Mesenteric fat pad (tissue), 1 donor: ENCODE results near the gene SPEN. TPM values are rescaled to one million over a fixed set of nuclear protein-coding genes. Genes with fewer than 3 reads are reported as not detected.
"Not testable (repeated sequence)": the region's sequence is repeated elsewhere in the genome, so short reads cannot be mapped to it uniquely, and the experiment has no call there.

Source experiments
- DNase-seq: peaks from one replicate; pipeline ENCODE4 v3.0.0-alpha.2; 2020; ENCODE audit warnings: low spot score
- long read RNA-seq: library from polyadenylated mRNA; unstranded; transcript quantifications from one replicate; pipeline ENCODE4 v2.0.0, GENCODE V29; 2020
- total RNA-seq: library from RNA; stranded (reverse); fragmentation: NEBNext Ultra II Directional; extraction: Animal tissue kit (Norgen Biotek cat#: 25700); gene quantifications from one replicate; pipeline ENCODE4 v1.2.1, GENCODE V29; 2021
- donor health status: DM: yes; HTN: yes; CAD: no.

Gene SPEN
- total RNA-seq: 92.0 TPM
- long read RNA-seq, partial matches to known transcripts: 10 of 28 reads
- long read RNA-seq, other reads (novel, unspliced or antisense): 18 of 28 reads

GRCh38 chr1:15847100-15847892 lies at the start of gene SPEN:
Gene SPEN, plus strand, starts transcription at chr1:15847707. Its CDS starts 361 bp downstream, at chr1:15848068.
- DNase-seq: peak; percentile 100

- DNase-seq: no peak
These were observed 48.3 kb upstream of the SPEN start for GRCh38 chr1:15799004-15799867.

GRCh38 chr1:15799928-15800835 lies 47.3 kb upstream of the SPEN start:
- DNase-seq: no peak

DNA sequence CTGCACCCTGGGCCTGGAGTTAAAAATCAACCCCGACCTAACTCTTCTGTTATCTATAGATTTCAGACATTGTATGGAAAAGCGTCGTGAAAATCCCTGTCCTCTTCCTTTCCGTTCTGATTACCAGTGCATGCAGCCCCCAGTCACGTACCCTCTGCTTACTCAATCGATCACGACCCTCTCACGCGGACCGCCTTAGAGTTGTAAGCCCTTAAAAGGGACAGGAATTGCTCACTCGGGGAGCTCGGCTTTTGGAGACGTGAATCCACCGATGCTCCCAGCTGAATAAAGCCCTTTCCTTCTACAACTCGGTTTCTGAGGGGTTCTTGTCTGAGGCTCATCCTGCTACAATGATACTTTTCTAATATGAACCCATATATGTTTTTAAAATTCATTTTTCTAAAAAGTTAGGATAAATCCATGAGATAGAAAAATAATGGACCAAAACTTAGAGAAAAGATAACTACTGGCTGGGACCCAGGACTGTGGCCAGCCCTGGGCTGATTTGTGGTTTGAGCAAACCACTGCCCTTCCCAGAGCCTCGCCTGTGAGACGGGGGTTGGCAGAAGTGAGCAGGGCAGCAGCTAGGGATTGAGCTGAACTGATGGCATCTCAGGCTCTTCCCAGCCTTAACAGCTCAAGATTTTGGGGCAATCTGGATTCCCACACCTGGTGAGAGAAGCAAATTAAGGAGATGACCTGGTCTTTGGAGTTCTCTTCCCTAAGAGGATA lies 45.1 kb upstream of the SPEN start:
- DNase-seq: no peak

DNA sequence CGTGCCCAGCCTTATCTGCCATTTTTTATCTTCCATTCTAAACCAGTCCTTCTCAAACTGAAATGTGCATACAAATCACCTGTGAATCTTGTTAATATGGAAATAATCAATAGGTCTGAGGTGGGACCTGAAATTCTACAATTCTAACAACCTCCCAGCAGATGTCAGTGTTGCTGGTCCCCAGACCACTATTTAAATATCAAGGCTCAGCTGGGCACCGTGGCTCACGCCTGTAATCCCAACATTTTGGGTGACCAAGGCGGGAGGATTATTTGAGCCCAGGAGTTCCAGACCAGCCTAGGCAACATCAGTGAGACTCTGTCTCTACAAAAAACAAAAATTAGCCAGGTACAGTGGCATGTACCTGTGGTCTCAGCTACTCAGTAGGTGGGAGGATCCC lies 44.1 kb upstream of the SPEN start:
- no peak for DNase-seq

DNA sequence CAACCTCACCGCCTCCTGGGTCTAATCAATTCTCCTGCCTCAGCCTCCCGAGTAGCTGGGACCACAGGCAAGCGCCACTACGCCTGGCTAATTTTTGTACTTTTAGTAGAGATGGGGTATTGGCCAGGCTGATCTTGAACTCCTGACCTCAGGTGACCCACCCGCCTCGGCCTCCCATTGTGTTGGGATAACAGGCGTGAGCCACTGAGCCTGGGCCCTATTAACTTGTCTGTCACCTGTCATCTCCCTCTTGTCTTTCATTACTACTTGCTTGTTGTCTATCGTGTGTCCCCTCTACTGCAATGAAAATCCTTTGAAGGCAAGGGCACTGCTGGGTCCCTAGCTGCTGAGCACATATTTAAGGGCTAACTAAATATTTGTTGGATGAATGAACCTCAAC lies 43.4 kb upstream of the SPEN start:
- DNase-seq: no peak

DNA sequence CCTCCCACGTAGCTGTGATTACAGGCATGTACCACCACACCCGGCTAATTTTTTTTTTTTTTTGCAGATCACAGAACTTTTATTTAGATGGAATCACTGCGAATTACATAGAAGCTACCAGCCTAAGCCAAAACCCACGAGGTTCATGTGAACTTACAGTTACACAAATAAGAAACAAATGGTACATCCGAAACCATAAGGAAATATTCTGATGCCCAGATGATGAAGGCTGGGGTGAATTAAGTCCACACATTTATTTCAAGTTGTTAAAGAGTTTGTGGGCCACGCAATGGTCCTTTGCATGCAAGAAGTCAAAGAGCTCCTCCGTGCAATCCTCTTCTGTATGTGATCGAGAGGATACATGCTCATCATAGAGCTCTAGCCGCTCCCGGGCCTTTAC lies 40.4 kb upstream of the SPEN start:
- no peak for DNase-seq

DNA sequence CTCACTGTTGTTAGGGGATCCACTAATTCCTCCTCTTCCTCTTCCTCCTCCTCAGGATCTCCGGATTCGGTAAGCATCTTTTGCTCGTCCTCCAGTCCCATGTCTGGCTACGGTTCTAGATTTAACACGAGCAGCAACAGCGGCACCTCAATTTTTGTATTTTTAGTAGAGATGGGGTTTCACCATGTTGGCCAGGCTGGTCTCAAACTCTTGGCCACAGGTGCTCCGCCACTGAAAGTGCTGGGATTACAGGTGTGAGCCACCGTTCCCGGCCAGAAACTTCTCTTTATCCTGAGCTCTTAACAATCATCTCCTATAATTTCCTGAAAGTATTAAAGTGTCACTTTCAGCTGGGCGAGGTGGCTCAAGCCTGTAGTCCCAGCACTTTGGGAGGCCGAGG lies 40.0 kb upstream of the SPEN start, which contains the start of gene UQCRHL:
UQCRHL (minus strand) TSS at position 101 of the 400 bp plus-strand sequence; CDS start at position 101, 0 bp downstream.
- not testable (repeated sequence) for DNase-seq

DNA sequence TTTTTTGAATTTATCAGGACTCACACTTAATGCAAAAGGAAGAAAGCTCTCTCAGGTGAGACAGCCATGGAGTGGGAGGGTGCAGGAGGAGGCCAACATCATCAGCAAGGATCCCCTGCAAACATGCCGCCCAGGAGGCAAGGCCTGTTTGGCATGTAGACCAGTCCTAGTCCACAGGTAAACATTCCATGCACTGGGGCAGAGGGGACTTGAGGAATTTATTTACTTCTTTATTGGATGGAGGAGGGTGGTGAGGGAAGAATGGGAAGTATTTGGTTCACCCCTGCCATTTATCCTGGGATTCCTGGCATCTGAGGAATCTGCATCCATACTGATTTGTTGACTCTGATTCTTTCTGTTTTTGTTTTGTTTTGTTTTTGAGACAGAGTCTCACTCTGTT lies 38.6 kb upstream of the SPEN start:
- DNase-seq: no peak

- no peak for DNase-seq
These were observed 37.4 kb upstream of the SPEN start for GRCh38 chr1:15810073-15810472.

- no peak for DNase-seq
These were observed 30.8 kb upstream of the SPEN start for GRCh38 chr1:15816674-15817073.

DNA sequence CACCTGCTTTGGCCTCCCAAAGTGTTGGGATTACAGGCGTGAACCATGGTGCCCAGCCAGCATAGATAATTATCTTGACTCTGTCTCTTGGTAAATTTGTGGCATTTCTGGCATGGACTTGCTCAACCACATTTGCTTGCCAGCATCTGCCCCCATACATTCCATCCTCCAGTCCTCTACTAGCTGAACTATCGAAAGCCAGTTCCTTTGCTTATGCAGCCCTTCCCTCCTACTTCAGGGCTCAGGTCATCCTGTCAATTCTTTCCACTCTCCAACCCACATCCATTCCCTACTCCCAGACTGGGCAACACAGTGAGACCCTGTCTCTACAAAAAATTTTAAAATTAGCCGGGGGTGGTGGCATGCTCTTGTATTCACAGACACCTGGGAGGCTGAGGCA lies 27.0 kb upstream of the SPEN start:
- DNase-seq: peak; percentile 24

DNA sequence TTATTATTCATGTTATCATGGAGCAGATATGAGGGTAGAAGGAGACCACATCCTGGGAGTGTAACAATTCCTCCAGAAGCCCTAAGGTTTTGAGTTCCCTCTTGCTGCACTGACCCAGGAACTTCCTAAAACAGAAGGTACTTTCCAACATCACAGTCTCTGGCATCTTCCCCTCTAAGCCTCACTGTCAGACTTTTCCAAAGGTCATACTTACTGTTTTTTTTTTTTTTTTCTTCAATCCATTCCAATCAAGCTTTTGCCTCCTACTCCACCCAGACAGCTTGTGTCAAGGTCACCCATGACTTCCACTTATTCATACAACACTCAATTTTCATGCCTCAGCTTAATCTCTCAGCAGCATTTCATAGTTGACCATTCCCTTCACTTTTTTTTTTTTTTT lies 21.7 kb upstream of the SPEN start:
- no peak for DNase-seq

GRCh38 chr1:15826810-15827507 lies 20.5 kb upstream of the SPEN start:
- DNase-seq: no peak

DNA sequence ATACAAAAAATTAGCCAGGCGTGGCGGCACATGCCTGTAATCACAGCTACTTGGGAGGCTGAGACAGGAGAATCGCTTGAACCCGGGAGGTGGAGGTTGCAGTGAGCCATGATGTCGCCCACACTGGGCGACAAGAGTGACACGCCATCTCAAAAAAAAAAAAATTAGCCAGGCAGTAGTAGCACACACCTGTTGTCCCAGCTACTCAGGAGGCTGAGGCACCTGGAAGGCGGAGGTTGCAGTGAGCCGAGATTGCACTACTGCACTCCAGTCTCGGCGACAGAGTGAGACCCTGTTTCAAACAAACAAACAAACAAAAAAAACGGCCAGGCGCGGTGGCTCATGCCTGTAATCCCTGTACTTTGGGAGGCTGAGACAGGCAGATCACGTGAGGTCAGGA lies 19.9 kb upstream of the SPEN start:
- DNase-seq: not testable (repeated sequence)

- DNase-seq: peak; percentile 39
These were observed 18.6 kb upstream of the SPEN start for GRCh38 chr1:15828931-15829330.

GRCh38 chr1:15830258-15830657 lies 17.2 kb upstream of the SPEN start:
- no peak for DNase-seq

DNA sequence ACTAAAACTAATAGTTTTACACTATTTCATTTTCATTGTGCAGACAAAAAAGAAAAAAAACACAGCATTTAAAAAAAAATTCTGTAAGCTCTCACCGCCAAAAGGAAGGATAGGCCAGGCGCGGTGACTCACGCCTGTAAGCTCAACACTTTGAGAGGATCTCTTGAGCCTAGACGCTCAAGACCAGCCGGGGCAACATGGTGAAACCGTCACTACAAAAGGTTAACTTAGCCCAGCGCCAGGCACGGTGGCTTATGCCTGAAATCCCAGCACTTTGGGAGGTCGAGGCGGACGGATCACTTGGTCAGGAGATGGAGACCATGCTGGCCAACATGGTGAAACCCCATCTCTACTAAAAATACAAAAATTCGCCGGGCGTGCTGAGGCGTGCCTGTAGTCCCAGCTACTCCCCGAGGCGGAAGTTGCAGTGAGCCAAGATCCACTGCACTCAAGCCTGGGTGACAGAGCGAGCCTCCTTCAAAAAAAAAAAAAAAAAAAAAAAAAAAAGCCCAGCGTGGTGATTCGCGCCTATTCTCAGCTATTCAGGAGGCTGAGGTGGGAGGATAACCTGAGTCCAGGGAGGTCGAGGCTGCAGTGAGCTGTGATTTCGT lies 14.3 kb upstream of the SPEN start:
- peak; percentile 71 for DNase-seq

DNA sequence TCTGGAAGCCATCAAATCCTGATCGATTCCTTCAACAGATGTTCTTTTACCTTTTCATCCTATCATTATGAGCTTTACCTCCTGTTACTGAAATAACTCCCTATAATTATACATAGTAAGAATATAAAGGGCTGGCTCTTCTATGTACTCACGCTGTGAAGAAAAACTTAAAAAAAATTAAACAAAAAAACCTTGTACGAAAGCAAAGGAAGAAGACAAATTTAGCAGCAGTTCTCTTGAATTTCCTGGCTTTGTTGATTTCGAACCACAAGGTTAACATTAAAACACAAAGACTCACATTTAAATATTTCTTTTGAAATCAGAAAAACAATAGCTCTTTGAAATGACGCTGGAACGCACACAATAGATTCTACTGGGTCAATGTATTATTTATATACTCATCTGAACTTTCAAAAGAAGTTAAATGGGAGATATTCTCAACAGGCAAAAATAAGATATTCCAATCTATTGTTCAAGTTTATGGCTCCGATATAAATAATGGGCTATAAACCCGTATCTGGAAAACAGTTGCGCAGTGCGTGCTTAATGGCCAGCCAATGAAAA lies 13.6 kb upstream of the SPEN start:
- DNase-seq: no peak
